K562 (cell line): ENCODE results near the gene LMAN2. TPM values are rescaled to one million over a fixed set of nuclear protein-coding genes. Genes with fewer than 3 reads are reported as not detected.

Experiments
- BCL6 ChIP-seq: fragments of 250-450 bp; sonication (Bioruptor Pico); IDR thresholded peaks from 2 replicates; pipeline ENCODE4 v1.4.0; 2020
- HCFC1 ChIP-seq: IDR thresholded peaks from 2 replicates; pipeline ENCODE4 v1.6.1; 2012; ENCODE audit warnings: low read depth, low read length, improper control_type of control experiment
- HNRNPL ChIP-seq: fragments of 200-400 bp; formaldehyde crosslinking; IDR thresholded peaks from 2 replicates; pipeline ENCODE4 v1.6.1; 2017; ENCODE audit warnings: low read depth, mild to moderate bottlenecking, low read length
- MTA2 ChIP-seq: fragments of 450-650 bp; IDR thresholded peaks from 2 replicates; pipeline ENCODE4 v1.6.1; 2016; ENCODE audit warnings: low read depth
- XRCC3 ChIP-seq: fragments of 450-650 bp; IDR thresholded peaks from 2 replicates; pipeline ENCODE4 v1.6.1; 2017; ENCODE audit warnings: mild to moderate bottlenecking, moderate library complexity
- ZC3H8 ChIP-seq: fragments of 450-650 bp; IDR thresholded peaks from 2 replicates; pipeline ENCODE4 v1.6.1; 2017
- ZNF311 ChIP-seq: fragments of 250-450 bp; sonication (Bioruptor Pico); IDR thresholded peaks from 2 replicates; pipeline ENCODE4 v1.4.0; 2020; ENCODE audit warnings: mild to moderate bottlenecking, moderate library complexity
- polyA plus RNA-seq, 8 experiments: library from polyadenylated mRNA; depleted of rRNA in 4 of 8; stranded (reverse) in 5 of 8; unstranded in 3 of 8; fragments of >200 nt; fragmentation: Nextera tagmentation in 2 of 8; fragmentation: Illumina TruSeq in 1 of 8; extraction: Ambion mirVana in 2 of 8; extraction: Trizol in 1 of 8; gene quantifications; 2 replicates each; pipeline versions ENCODE4 v1.2.1 to v1.2.3, GENCODE V29; 2011 to 2014; ENCODE audit warnings: inconsistent platforms in 1 of 8, missing spikeins in 1 of 8
- total RNA-seq, 7 experiments: library from RNA; depleted of rRNA in 6 of 7; stranded (reverse); fragments of >200 nt in 6 of 7; fragmentation: Illumina TruSeq in 2 of 7; extraction: Trizol in 2 of 7; gene quantifications; 2 replicates each; pipeline versions ENCODE4 v1.2.1 to v1.2.3, GENCODE V29; 2011 to 2021; ENCODE audit warnings: low replicate concordance in 1 of 7
- TF ChIP-seq, protein P1 (sequence below): sonication (generic); formaldehyde crosslinking; IDR thresholded peaks from 2 replicates; pipeline ENCODE4 v1.8.0; 2022; ENCODE audit warnings: missing genetic modification reagents, mild to moderate bottlenecking, borderline replicate concordance
- TF ChIP-seq, protein P2 (sequence below): sonication (generic); formaldehyde crosslinking; IDR thresholded peaks from 2 replicates; pipeline ENCODE4 v1.9.0; 2022; ENCODE audit warnings: mild to moderate bottlenecking, missing genetic modification reagents
- TF ChIP-seq, protein P3 (sequence below), 2 experiments: fragments of 450-650 bp in 1 of 2; sonication (generic) in 1 of 2; formaldehyde crosslinking in 1 of 2; IDR thresholded peaks in 1 of 2; conservative IDR thresholded peaks in 1 of 2; 2 replicates each; pipeline versions ENCODE4 v1.6.1 to v1.8.1; 2016 to 2023; ENCODE audit warnings: mild to moderate bottlenecking in 2 of 2, moderate library complexity in 2 of 2, inconsistent platforms in 1 of 2, missing genetic modification reagents in 1 of 2
- TF ChIP-seq, protein P4 (sequence below): fragments of 250-450 bp; sonication (Bioruptor Pico); IDR thresholded peaks from 2 replicates; pipeline ENCODE4 v1.5.0; 2021
- TF ChIP-seq, protein P5 (sequence below): fragments of 450-650 bp; formaldehyde crosslinking; IDR thresholded peaks from 2 replicates; pipeline ENCODE4 v1.4.0; 2022; ENCODE audit warnings: missing genetic modification characterization
- TF ChIP-seq, protein P6 (sequence below): sonication (generic); formaldehyde crosslinking; IDR thresholded peaks from 2 replicates; pipeline ENCODE4 v1.5.0; 2020; ENCODE audit warnings: missing genetic modification reagents
- TF ChIP-seq, protein P7 (sequence below): sonication (generic); formaldehyde crosslinking; IDR thresholded peaks from 2 replicates; pipeline ENCODE4 v1.8.1; 2023; ENCODE audit warnings: mild to moderate bottlenecking, missing genetic modification reagents
- TF ChIP-seq, protein P8 (sequence below): fragments of 450-650 bp; IDR thresholded peaks from 2 replicates; pipeline ENCODE4 v1.6.1; 2018; ENCODE audit warnings: mild to moderate bottlenecking, low read depth; ENCODE audit not compliant: partially characterized antibody
- TF ChIP-seq, protein P9 (sequence below): sonication (generic); formaldehyde crosslinking; IDR thresholded peaks from 2 replicates; pipeline ENCODE4 v1.8.1; 2023; ENCODE audit warnings: mild to moderate bottlenecking, missing genetic modification reagents, moderate library complexity

LMAN2 gene
- total and polyA plus RNA-seq, 9 of the 15 experiments (the other 6 are each of a cell fraction or from before 2014, with no cell fraction given): 2.7 to 254 (median 136) TPM

DNA sequence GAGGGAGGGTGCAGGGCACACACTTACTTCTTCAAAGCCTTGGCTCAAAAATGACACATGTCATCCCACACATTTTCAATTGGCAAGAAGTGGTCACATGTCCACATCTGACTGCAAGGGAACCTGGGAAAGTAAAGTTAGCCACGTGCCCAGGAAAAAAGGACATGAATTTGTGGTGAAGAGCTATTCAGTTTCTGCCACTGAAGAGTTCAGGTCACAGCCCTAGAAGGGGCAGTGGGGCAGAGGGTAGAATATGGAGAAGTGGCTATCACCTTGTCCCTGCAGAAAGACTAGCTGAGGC is 4.3 kb upstream of the LMAN2 start (continued):
- no peak for TF ChIP-seq MTA2
- no peak for TF ChIP-seq BCL6
- TF ChIP-seq, protein P1, sequence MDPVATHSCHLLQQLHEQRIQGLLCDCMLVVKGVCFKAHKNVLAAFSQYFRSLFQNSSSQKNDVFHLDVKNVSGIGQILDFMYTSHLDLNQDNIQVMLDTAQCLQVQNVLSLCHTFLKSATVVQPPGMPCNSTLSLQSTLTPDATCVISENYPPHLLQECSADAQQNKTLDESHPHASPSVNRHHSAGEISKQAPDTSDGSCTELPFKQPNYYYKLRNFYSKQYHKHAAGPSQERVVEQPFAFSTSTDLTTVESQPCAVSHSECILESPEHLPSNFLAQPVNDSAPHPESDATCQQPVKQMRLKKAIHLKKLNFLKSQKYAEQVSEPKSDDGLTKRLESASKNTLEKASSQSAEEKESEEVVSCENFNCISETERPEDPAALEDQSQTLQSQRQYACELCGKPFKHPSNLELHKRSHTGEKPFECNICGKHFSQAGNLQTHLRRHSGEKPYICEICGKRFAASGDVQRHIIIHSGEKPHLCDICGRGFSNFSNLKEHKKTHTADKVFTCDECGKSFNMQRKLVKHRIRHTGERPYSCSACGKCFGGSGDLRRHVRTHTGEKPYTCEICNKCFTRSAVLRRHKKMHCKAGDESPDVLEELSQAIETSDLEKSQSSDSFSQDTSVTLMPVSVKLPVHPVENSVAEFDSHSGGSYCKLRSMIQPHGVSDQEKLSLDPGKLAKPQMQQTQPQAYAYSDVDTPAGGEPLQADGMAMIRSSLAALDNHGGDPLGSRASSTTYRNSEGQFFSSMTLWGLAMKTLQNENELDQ: no peak
- no peak for TF ChIP-seq ZNF311 (CRISPR knock-in tag)
- TF ChIP-seq, protein P2, sequence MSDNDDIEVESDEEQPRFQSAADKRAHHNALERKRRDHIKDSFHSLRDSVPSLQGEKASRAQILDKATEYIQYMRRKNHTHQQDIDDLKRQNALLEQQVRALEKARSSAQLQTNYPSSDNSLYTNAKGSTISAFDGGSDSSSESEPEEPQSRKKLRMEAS (CRISPR knock-in tag): peak; percentile 76
- TF ChIP-seq, protein P3, sequence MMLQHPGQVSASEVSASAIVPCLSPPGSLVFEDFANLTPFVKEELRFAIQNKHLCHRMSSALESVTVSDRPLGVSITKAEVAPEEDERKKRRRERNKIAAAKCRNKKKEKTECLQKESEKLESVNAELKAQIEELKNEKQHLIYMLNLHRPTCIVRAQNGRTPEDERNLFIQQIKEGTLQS (IDR thresholded peaks at IDR 0.05): no peak
- TF ChIP-seq, protein P3 (CRISPR knock-in tag; conservative IDR thresholded peaks at IDR 0.05): no peak
- TF ChIP-seq ZC3H8: no peak
- TF ChIP-seq, protein P4, sequence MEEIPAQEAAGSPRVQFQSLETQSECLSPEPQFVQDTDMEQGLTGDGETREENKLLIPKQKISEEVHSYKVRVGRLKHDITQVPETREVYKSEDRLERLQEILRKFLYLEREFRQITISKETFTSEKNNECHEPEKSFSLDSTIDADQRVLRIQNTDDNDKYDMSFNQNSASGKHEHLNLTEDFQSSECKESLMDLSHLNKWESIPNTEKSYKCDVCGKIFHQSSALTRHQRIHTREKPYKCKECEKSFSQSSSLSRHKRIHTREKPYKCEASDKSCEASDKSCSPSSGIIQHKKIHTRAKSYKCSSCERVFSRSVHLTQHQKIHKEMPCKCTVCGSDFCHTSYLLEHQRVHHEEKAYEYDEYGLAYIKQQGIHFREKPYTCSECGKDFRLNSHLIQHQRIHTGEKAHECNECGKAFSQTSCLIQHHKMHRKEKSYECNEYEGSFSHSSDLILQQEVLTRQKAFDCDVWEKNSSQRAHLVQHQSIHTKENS (CRISPR knock-in tag): no peak
- TF ChIP-seq, protein P5, sequence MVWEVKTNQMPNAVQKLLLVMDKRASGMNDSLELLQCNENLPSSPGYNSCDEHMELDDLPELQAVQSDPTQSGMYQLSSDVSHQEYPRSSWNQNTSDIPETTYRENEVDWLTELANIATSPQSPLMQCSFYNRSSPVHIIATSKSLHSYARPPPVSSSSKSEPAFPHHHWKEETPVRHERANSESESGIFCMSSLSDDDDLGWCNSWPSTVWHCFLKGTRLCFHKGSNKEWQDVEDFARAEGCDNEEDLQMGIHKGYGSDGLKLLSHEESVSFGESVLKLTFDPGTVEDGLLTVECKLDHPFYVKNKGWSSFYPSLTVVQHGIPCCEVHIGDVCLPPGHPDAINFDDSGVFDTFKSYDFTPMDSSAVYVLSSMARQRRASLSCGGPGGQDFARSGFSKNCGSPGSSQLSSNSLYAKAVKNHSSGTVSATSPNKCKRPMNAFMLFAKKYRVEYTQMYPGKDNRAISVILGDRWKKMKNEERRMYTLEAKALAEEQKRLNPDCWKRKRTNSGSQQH: no peak
- TF ChIP-seq, protein P6, sequence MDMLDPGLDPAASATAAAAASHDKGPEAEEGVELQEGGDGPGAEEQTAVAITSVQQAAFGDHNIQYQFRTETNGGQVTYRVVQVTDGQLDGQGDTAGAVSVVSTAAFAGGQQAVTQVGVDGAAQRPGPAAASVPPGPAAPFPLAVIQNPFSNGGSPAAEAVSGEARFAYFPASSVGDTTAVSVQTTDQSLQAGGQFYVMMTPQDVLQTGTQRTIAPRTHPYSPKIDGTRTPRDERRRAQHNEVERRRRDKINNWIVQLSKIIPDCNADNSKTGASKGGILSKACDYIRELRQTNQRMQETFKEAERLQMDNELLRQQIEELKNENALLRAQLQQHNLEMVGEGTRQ (CRISPR knock-in tag): peak; percentile 80
- TF ChIP-seq HCFC1: no peak
- TF ChIP-seq XRCC3: no peak
- no peak for TF ChIP-seq HNRNPL
- TF ChIP-seq, protein P7, sequence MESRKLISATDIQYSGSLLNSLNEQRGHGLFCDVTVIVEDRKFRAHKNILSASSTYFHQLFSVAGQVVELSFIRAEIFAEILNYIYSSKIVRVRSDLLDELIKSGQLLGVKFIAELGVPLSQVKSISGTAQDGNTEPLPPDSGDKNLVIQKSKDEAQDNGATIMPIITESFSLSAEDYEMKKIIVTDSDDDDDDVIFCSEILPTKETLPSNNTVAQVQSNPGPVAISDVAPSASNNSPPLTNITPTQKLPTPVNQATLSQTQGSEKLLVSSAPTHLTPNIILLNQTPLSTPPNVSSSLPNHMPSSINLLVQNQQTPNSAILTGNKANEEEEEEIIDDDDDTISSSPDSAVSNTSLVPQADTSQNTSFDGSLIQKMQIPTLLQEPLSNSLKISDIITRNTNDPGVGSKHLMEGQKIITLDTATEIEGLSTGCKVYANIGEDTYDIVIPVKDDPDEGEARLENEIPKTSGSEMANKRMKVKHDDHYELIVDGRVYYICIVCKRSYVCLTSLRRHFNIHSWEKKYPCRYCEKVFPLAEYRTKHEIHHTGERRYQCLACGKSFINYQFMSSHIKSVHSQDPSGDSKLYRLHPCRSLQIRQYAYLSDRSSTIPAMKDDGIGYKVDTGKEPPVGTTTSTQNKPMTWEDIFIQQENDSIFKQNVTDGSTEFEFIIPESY (CRISPR knock-in tag): no peak
- TF ChIP-seq, protein P8, sequence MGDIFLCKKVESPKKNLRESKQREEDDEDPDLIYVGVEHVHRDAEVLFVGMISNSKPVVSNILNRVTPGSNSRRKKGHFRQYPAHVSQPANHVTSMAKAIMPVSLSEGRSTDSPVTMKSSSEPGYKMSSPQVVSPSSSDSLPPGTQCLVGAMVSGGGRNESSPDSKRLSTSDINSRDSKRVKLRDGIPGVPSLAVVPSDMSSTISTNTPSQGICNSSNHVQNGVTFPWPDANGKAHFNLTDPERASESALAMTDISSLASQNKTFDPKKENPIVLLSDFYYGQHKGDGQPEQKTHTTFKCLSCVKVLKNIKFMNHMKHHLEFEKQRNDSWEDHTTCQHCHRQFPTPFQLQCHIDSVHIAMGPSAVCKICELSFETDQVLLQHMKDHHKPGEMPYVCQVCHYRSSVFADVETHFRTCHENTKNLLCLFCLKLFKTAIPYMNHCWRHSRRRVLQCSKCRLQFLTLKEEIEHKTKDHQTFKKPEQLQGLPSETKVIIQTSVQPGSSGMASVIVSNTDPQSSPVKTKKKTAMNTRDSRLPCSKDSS: no peak
- TF ChIP-seq, protein P9, sequence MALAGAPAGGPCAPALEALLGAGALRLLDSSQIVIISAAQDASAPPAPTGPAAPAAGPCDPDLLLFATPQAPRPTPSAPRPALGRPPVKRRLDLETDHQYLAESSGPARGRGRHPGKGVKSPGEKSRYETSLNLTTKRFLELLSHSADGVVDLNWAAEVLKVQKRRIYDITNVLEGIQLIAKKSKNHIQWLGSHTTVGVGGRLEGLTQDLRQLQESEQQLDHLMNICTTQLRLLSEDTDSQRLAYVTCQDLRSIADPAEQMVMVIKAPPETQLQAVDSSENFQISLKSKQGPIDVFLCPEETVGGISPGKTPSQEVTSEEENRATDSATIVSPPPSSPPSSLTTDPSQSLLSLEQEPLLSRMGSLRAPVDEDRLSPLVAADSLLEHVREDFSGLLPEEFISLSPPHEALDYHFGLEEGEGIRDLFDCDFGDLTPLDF: no peak
